Heart left ventricle (tissue), 16 donors: Measurements from ENCODE around the gene HIC2. TPM values are rescaled to one million over a fixed set of nuclear protein-coding genes. Genes with fewer than 3 reads are reported as not detected.

Experiments
- ATAC-seq, 4 donors: fragments of 200-7000 bp; cut with Tn5 transposase; one replicate each; pipeline ENCODE4 v1.9.1; 2020 to 2022; ENCODE audit warnings: moderate library complexity in 4 of 4, mild to moderate bottlenecking in 3 of 4, moderate number of reproducible peaks in 1 of 4
- DNase-seq, 5 donors: peaks; one replicate each; pipeline ENCODE4 v3.0.0-alpha.2; 2020
- H3K27ac ChIP-seq, 12 donors: fragments of 200-600 bp; sonication (generic) in 4 of 12; one replicate each; pipeline versions ENCODE4 v1.5.0 to v1.8.0; 2016 to 2022; ENCODE audit warnings: mild to moderate bottlenecking in 2 of 12
- H3K27me3 ChIP-seq, 9 donors: fragments of 200-600 bp; sonication (generic) in 2 of 9; one replicate each; pipeline versions ENCODE4 v1.5.1 to v1.8.0; 2016 to 2022; ENCODE audit warnings: mild to moderate bottlenecking in 3 of 9
- H3K36me3 ChIP-seq, 9 donors: fragments of 200-600 bp; sonication (generic) in 2 of 9; one replicate each; pipeline versions ENCODE4 v1.5.0 to v1.8.0; 2018 to 2022; ENCODE audit warnings: mild to moderate bottlenecking in 2 of 9
- H3K4me1 ChIP-seq, 12 donors: fragments of 200-600 bp; sonication (generic) in 4 of 12; one replicate each; pipeline versions ENCODE4 v1.5.0 to v1.8.0; 2016 to 2022; ENCODE audit warnings: mild to moderate bottlenecking in 3 of 12
- H3K4me3 ChIP-seq, 12 donors: fragments of 200-600 bp; sonication (generic) in 4 of 12; one replicate each; pipeline versions ENCODE4 v1.5.0 to v1.8.0; 2017 to 2022; ENCODE audit warnings: mild to moderate bottlenecking in 9 of 12, moderate library complexity in 4 of 12
- H3K9me3 ChIP-seq, 12 donors: fragments of 200-600 bp; sonication (generic) in 4 of 12; one replicate each; pipeline versions ENCODE4 v1.5.0 to v1.8.0; 2016 to 2022; ENCODE audit warnings: mild to moderate bottlenecking in 1 of 12
- CTCF ChIP-seq, 12 donors: fragments of 200-600 bp; sonication (generic) in 4 of 12; IDR thresholded peaks; one replicate each; pipeline versions ENCODE4 v1.5.0 to v1.8.0; 2018 to 2022; ENCODE audit warnings: antibody characterized with exemption in 12 of 12, mild to moderate bottlenecking in 5 of 12
- POLR2A ChIP-seq, 2 donors: fragments of 450-650 bp; IDR thresholded peaks; one replicate each; pipeline ENCODE4 v1.6.1; 2017; ENCODE audit warnings: antibody characterized with exemption in 2 of 2, mild to moderate bottlenecking in 2 of 2, moderate library complexity in 2 of 2
- WGBS, 4 donors: extraction: QIAGEN DNeasy Blood & Tissue Kit in 2 of 4; methylation state at CpG; one replicate each; pipeline versions ENCODE4 v1.1.5 to v1.1.7; 2013 to 2018; 5-methylcytosine and 5-hydroxymethylcytosine counted together
- intact Hi-C, 10 donors: fragments of 100-400 bp; cut with DNase I; formaldehyde crosslinking; loops; one replicate each; pipeline versions ENCODE4 v1.11.1 to v1.14.2; 2022
- polyA plus RNA-seq, 2 donors: library from polyadenylated mRNA; stranded (reverse); fragments of 200-250 nt; gene quantifications; one replicate each; pipeline ENCODE4 v1.2.3, GENCODE V29; 2013
- total RNA-seq, 9 donors: library from RNA; depleted of rRNA in 2 of 9; stranded (reverse); fragments of >200 nt in 2 of 9; fragmentation: NEBNext Ultra II Directional in 3 of 9; extraction: Animal tissue kit (Norgen Biotek cat#: 25700) in 3 of 9; gene quantifications; one replicate each; pipeline versions ENCODE4 v1.1.0 to v1.2.4, GENCODE V29; 2016 to 2023
- donor health status: ischemic (EF 13 %, LVEDD 7.1; RV severe dilation, severe dysfunction).
- donor health status: healthy with polysubstance abuse.
- donor health status: DM: no; HTN: yes; CAD: no.
- donor health status: DM: no; HTN: no; CAD: no.
- donor health status: ischemic (EF 25% LVEDD 6.9; RV normal size, moderate dysfunction).
- donor health status: ischemic (EF 25% LVEDD 5.7; RV mildly dilated, moderate dysfunction).
- donor health status: healthy.
- donor health status: DM: yes; HTN: yes; CAD: no.
- donor health status: ischemic (EF 35%, LVEDD 5.7; RV mildly dilated, moderate dysfunction).
- donor health status: nonischemic (EF 11% LVEDD 7.7; RV severe dilation, severe dysfunction).
- donor health status: DM: yes; HTN: yes; CAD: no.
- donor health status: PGD.
- donor health status: ischemic (EF 29% LVEDD 5.4; RV normal size, mild dysfunction).
- donor health status: nonischemic (EF 23%, LVEDD 6.1; RV moderate dilation, normal function).

The HIC2 gene
- total and polyA plus RNA-seq, 11 donors, result 1.1 to 2.8 (median 1.9) TPM

GRCh38 chr22:21447694-21448402 lies 30.7 kb downstream of the HIC2 start:
- H3K27me3 ChIP-seq, result no peaks in the 10 kb centered on the region
- H3K36me3 ChIP-seq, result peaks cover 0 to 41% (median 23%) of the 10 kb centered on the region in 9 donors
- H3K4me1 ChIP-seq, result peaks cover 0 to 8% (median 0%) of the 10 kb centered on the region in 12 donors
- no peak overlapping the region for H3K27ac ChIP-seq
- TF ChIP-seq CTCF (IDR thresholded peaks at IDR 0.05), result no peak
- no peak for TF ChIP-seq POLR2A (IDR thresholded peaks at IDR 0.05)
- H3K4me3 ChIP-seq, result no peak overlapping the region
- H3K9me3 ChIP-seq, result no peaks in the 10 kb centered on the region
- peak in 2 of 5 donors; percentile 13 to 14 for DNase-seq
- 89 to 96% (median 91%) methylated on average over 19 to 22 of the region's 22 CpGs for WGBS, 4 donors
- ATAC-seq, result no peak
- intact Hi-C loops, result no loop called here

GRCh38 chr22:21448627-21449416 lies 31.7 kb downstream of the HIC2 start:
- peaks cover 0 to 41% (median 23%) of the 10 kb centered on the region in 9 donors for H3K36me3 ChIP-seq
- 92 to 95% (median 94%) methylated on average over 23 of the region's 23 CpGs for WGBS, 4 donors
- H3K27me3 ChIP-seq, result no peaks in the 10 kb centered on the region
- DNase-seq (peak in 2 of 5 donors; percentile 12 to 19), ATAC-seq (no peak)
- H3K9me3 ChIP-seq, result no peaks in the 10 kb centered on the region
- no peak overlapping the region for H3K4me3 ChIP-seq
- H3K4me1 ChIP-seq, result no peaks in the 10 kb centered on the region
- intact Hi-C loops, result no loop called here
- no peak overlapping the region for H3K27ac ChIP-seq
- TF ChIP-seq CTCF (IDR thresholded peaks at IDR 0.05) (no peak), POLR2A (IDR thresholded peaks at IDR 0.05) (no peak)

- intact Hi-C loops, result no loop called here
- ATAC-seq (no peak), DNase-seq (peak in 2 of 5 donors; percentile 16 to 24)
- Histone ChIP-seq H3K4me1 (no peaks in the 10 kb centered on the region), H3K9me3 (no peaks in the 10 kb centered on the region), H3K27ac (no peak overlapping the region), H3K27me3 (no peaks in the 10 kb centered on the region), H3K36me3 (peaks cover 0 to 32% (median 22%) of the 10 kb centered on the region in 9 donors), H3K4me3 (no peak overlapping the region)
- TF ChIP-seq POLR2A (IDR thresholded peaks at IDR 0.05), result no peak
- TF ChIP-seq CTCF (IDR thresholded peaks at IDR 0.05), result no peak
- WGBS, 4 donors, result 94 to 96% (median 95%) methylated on average over 11 to 23 of the region's 23 CpGs
Observed at GRCh38 chr22:21449531-21450319, 32.6 kb downstream of the HIC2 start.
